ENCODE measurements around the gene MAP7.
"Not testable (repeated sequence)": the region's sequence is repeated elsewhere in the genome, so short reads cannot be mapped to it uniquely, and the experiment has no call there.

Gene MAP7

DNA sequence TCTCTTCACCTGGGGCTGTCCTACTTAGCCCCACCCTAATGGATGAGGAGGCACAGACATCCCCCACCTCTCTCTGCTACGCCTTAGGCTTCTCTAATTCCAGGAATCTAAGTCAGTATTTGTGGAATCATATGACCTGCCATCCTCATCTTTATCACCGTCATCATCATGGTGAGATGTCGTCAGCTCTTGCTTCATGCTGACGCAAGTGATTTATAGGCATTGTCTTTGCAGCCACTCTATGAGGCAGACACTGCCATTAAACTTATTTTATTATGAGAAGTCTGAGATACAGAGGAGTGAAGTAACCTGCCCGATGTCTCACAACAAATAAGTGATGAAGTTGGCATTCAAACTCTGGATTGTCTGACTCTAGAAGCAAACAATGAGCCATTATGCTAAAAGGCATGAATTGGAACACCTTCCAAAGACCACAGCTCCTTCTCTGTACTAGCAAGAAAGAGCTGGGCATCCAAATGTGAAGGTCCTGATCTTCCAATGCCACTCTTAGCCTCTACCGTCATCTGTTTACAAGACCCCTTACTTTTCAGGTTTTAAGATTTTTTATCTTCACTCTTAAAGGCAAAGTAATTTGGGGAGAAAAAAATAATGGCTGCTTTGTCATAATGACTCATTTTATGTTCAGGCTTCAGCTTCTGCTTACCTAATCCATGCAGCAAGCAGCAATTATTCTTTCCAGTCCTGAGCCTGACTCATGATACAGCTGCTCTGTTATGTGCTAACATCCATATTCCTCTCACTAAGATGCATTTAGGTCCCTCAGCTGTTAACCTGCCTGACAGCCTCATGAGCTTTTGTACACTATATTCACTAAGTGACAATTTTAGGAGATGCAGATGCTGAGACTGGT lies 146.9 kb downstream of the MAP7 start:
- Histone ChIP-seq H3K79me2 (ENCODE audit: control insufficient read depth, low read length) (no peaks in the 10 kb centered on the region), H3F3A (ENCODE audit: control insufficient read depth, insufficient read depth) (no peaks in the 10 kb centered on the region), H3K9me3 (ENCODE audit: control insufficient read depth, insufficient read depth, low read length) (no peaks in the 10 kb centered on the region), H4K20me1 (ENCODE audit: control insufficient read depth, insufficient read depth, low read depth, low read length) (no peaks in the 10 kb centered on the region), H3K4me1 (ENCODE audit: control insufficient read depth, low read length) (no peaks in the 10 kb centered on the region), H3K4me2 (ENCODE audit: low read length) (no peak overlapping the region), H3K36me3 (ENCODE audit: control insufficient read depth, low read length) (no peaks in the 10 kb centered on the region), H3K27me3 (ENCODE audit: control insufficient read depth, low read length) (no peaks in the 10 kb centered on the region), H3K9me2 (replicated peaks; ENCODE audit: control insufficient read depth, low read length) (no peaks in the 10 kb centered on the region), H3K27ac (ENCODE audit: low read depth, low read length) (no peak overlapping the region), H3K4me3 (ENCODE audit: low read length) (no peak overlapping the region)
- TF ChIP-seq, protein P1, sequence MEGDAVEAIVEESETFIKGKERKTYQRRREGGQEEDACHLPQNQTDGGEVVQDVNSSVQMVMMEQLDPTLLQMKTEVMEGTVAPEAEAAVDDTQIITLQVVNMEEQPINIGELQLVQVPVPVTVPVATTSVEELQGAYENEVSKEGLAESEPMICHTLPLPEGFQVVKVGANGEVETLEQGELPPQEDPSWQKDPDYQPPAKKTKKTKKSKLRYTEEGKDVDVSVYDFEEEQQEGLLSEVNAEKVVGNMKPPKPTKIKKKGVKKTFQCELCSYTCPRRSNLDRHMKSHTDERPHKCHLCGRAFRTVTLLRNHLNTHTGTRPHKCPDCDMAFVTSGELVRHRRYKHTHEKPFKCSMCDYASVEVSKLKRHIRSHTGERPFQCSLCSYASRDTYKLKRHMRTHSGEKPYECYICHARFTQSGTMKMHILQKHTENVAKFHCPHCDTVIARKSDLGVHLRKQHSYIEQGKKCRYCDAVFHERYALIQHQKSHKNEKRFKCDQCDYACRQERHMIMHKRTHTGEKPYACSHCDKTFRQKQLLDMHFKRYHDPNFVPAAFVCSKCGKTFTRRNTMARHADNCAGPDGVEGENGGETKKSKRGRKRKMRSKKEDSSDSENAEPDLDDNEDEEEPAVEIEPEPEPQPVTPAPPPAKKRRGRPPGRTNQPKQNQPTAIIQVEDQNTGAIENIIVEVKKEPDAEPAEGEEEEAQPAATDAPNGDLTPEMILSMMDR (IDR thresholded peaks at IDR 0.05; ENCODE audit: low read depth, low read length, poor library complexity, severe bottlenecking), result no peak
- TF ChIP-seq EZH2phosphoT487 (IDR thresholded peaks at IDR 0.05; ENCODE audit: borderline replicate concordance, low read length), result no peak

DNA sequence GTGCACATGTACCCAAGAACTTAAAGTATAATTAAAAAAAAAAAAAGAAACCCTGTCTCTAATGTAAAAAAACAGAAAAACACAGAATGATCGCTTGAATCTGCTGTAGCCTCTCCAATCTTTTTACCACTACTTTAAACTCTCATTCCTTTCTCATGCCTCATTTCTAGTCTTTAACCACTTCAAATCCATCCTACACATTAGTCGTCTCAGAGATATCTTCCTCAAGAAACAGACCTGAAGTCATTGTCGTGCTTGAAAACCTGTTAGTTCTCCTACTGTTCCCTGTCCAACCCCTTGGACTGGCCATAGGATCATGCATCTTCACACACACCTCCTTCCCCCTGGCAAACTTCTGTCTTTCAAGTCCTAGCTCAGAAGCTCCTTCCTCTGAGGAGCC lies 148.5 kb downstream of the MAP7 start:
- no peaks in the 10 kb centered on the region; the same call in 1 of the 2 replicates for H3K9me2 ChIP-seq (replicated peaks; ENCODE audit: control insufficient read depth, low read length)
- H3K4me2 ChIP-seq (ENCODE audit: low read length), result no peak overlapping the region
- H3K79me2 ChIP-seq (ENCODE audit: control insufficient read depth, low read length), result no peaks in the 10 kb centered on the region
- no peaks in the 10 kb centered on the region for H3K9me3 ChIP-seq (ENCODE audit: control insufficient read depth, insufficient read depth, low read length)
- H3K27ac ChIP-seq (ENCODE audit: low read depth, low read length), result no peak overlapping the region
- no peak overlapping the region for H3K4me3 ChIP-seq (ENCODE audit: low read length)
- TF ChIP-seq EZH2phosphoT487 (IDR thresholded peaks at IDR 0.05; ENCODE audit: borderline replicate concordance, low read length), result no peak
- TF ChIP-seq, protein P1 (IDR thresholded peaks at IDR 0.05; ENCODE audit: low read depth, low read length, poor library complexity, severe bottlenecking), result no peak
- no peaks in the 10 kb centered on the region for H3F3A ChIP-seq (ENCODE audit: control insufficient read depth, insufficient read depth)
- no peaks in the 10 kb centered on the region for H3K27me3 ChIP-seq (ENCODE audit: control insufficient read depth, low read length)
- no peaks in the 10 kb centered on the region for H3K4me1 ChIP-seq (ENCODE audit: control insufficient read depth, low read length)
- H3K36me3 ChIP-seq (ENCODE audit: control insufficient read depth, low read length), result no peaks in the 10 kb centered on the region
- H4K20me1 ChIP-seq (ENCODE audit: control insufficient read depth, insufficient read depth, low read depth, low read length), result no peaks in the 10 kb centered on the region

DNA sequence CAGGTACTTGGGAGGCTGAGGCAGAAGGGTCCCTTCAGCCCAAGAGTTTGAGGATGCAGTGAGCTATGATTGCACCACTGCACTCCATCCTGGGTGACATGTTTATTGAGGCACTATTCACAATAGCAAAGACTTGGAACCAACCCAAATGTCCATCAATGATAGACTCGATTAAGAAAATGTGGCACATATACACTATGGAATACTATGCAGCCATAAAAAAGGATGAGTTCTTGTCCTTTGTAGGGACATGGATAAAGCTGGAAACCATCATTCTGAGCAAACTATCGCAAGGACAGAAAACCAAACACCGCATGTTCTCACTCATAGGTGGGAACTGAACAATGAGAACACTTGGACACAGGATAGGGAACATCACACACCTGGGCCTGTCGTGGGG lies 149.0 kb downstream of the MAP7 start:
- not testable (repeated sequence) for H3K79me2 ChIP-seq (ENCODE audit: control insufficient read depth, low read length); H3K9me3 ChIP-seq (ENCODE audit: control insufficient read depth, insufficient read depth, low read length); H3K27me3 ChIP-seq (ENCODE audit: control insufficient read depth, low read length); H4K20me1 ChIP-seq (ENCODE audit: control insufficient read depth, insufficient read depth, low read depth, low read length); H3F3A ChIP-seq (ENCODE audit: control insufficient read depth, insufficient read depth); H3K4me3 ChIP-seq (ENCODE audit: low read length); H3K9me2 ChIP-seq (replicated peaks; ENCODE audit: control insufficient read depth, low read length); H3K27ac ChIP-seq (ENCODE audit: low read depth, low read length); H3K4me1 ChIP-seq (ENCODE audit: control insufficient read depth, low read length); H3K4me2 ChIP-seq (ENCODE audit: low read length); H3K36me3 ChIP-seq (ENCODE audit: control insufficient read depth, low read length)

DNA sequence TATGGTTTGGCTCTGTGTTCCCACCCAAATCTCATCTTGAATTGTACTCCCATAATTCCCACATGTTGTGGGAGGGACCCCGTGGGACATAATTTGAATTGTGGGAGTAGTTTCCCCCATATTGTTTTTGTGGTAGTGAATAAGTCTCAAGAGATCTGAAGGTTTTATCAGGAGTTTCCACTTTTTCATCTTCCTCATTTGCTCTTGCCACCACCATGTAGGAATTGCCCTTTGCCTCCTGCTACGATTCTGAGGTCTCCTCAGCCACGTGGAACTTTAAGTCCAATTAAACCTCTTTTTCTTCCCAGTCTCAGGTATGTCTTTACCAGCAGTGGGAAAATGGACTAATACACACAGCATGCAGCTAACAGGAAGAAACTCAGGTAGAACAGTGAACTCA lies 151.8 kb downstream of the MAP7 start:
- Histone ChIP-seq H3K4me2 (ENCODE audit: low read length) (no peak overlapping the region), H3K4me3 (ENCODE audit: low read length) (no peak overlapping the region), H3K27ac (ENCODE audit: low read depth, low read length) (no peak overlapping the region), H4K20me1 (ENCODE audit: control insufficient read depth, insufficient read depth, low read depth, low read length) (no peaks in the 10 kb centered on the region), H3F3A (ENCODE audit: control insufficient read depth, insufficient read depth) (no peaks in the 10 kb centered on the region), H3K9me3 (ENCODE audit: control insufficient read depth, insufficient read depth, low read length) (no peaks in the 10 kb centered on the region), H3K36me3 (ENCODE audit: control insufficient read depth, low read length) (no peaks in the 10 kb centered on the region), H3K79me2 (ENCODE audit: control insufficient read depth, low read length) (no peaks in the 10 kb centered on the region), H3K9me2 (replicated peaks; ENCODE audit: control insufficient read depth, low read length) (no peaks in the 10 kb centered on the region; the same call in 1 of the 2 replicates), H3K27me3 (ENCODE audit: control insufficient read depth, low read length) (no peaks in the 10 kb centered on the region), H3K4me1 (ENCODE audit: control insufficient read depth, low read length) (no peaks in the 10 kb centered on the region)
- no peak for TF ChIP-seq EZH2phosphoT487 (IDR thresholded peaks at IDR 0.05; ENCODE audit: borderline replicate concordance, low read length)
- TF ChIP-seq, protein P1 (IDR thresholded peaks at IDR 0.05; ENCODE audit: low read depth, low read length, poor library complexity, severe bottlenecking), result no peak

Data from DOHH2 (cell line).